MM.1S (cell line): Measurements from ENCODE around the gene HYI.

Experiments used
- DNase-seq: peaks from one replicate; pipeline ENCODE4 v3.0.0-alpha.2; 2015
- H2AFZ ChIP-seq: fragments of 300-600 bp; sonication (generic); 2 replicates; pipeline ENCODE4 v1.6.0; 2016; ENCODE audit warnings: antibody characterized with exemption, low read length
- H3F3A ChIP-seq: fragments of 300-600 bp; sonication (generic); 2 replicates; pipeline ENCODE4 v1.6.1; 2016; ENCODE audit warnings: mild to moderate bottlenecking, antibody characterized with exemption, low read length, moderate library complexity, mixed read lengths; ENCODE audit not compliant: insufficient read depth
- H3K27ac ChIP-seq: fragments of 300-600 bp; sonication (generic); 2 replicates; pipeline ENCODE4 v1.5.1; 2016; ENCODE audit warnings: mild to moderate bottlenecking, low read length
- H3K27me3 ChIP-seq: fragments of 300-600 bp; sonication (generic); replicated peaks from 2 replicates; pipeline ENCODE4 v1.6.0; 2016; ENCODE audit warnings: low read length; ENCODE audit not compliant: insufficient read depth
- H3K36me3 ChIP-seq: fragments of 300-600 bp; sonication (generic); replicated peaks from 2 replicates; pipeline ENCODE4 v1.6.1; 2016; ENCODE audit warnings: mild to moderate bottlenecking, low read length, mixed read lengths; ENCODE audit not compliant: insufficient read depth
- H3K4me1 ChIP-seq: fragments of 300-600 bp; sonication (generic); 2 replicates; pipeline ENCODE4 v1.6.1; 2016; ENCODE audit warnings: low read length, mixed read lengths
- H3K4me2 ChIP-seq: fragments of 300-600 bp; sonication (generic); 2 replicates; pipeline ENCODE4 v1.6.0; 2016; ENCODE audit warnings: low read depth, low read length
- H3K4me3 ChIP-seq: fragments of 300-600 bp; sonication (generic); 2 replicates; pipeline ENCODE4 v1.5.1; 2016; ENCODE audit warnings: low read length, mixed read lengths
- H3K79me2 ChIP-seq: fragments of 300-600 bp; sonication (generic); 2 replicates; pipeline ENCODE4 v1.6.1; 2016; ENCODE audit warnings: mixed run types, low read length, mixed read lengths
- H3K9ac ChIP-seq: fragments of 300-600 bp; sonication (generic); 2 replicates; pipeline ENCODE4 v1.6.1; 2016; ENCODE audit warnings: low read length, mixed read lengths
- H3K9me2 ChIP-seq: fragments of 300-600 bp; sonication (generic); replicated peaks from 2 replicates; pipeline ENCODE4 v1.6.1; 2016; ENCODE audit warnings: mild to moderate bottlenecking, low read length, mixed read lengths; ENCODE audit not compliant: insufficient read depth
- H3K9me3 ChIP-seq: fragments of 300-600 bp; sonication (generic); replicated peaks from 2 replicates; pipeline ENCODE4 v1.6.1; 2016; ENCODE audit warnings: mild to moderate bottlenecking, low read length, mixed read lengths; ENCODE audit not compliant: insufficient read depth
- H4K20me1 ChIP-seq: fragments of 300-600 bp; sonication (generic); 2 replicates; pipeline ENCODE4 v1.6.1; 2016; ENCODE audit warnings: mild to moderate bottlenecking, low read length, moderate library complexity, mixed read lengths; ENCODE audit not compliant: insufficient read depth
- EZH2 ChIP-seq: fragments of 300-600 bp; sonication (generic); optimal IDR thresholded peaks from 2 replicates; pipeline ENCODE3; 2017; ENCODE audit warnings: low read depth, mild to moderate bottlenecking, antibody characterized with exemption, low read length, mixed read lengths
- EZH2phosphoT487 ChIP-seq: fragments of 300-600 bp; sonication (generic); IDR thresholded peaks from 2 replicates; pipeline ENCODE4 v1.6.1; 2018; ENCODE audit warnings: antibody characterized with exemption, low read length
- TF ChIP-seq, protein P1 (sequence below): fragments of 300-600 bp; sonication (generic); IDR thresholded peaks from 2 replicates; pipeline ENCODE4 v1.5.1; 2016; ENCODE audit warnings: antibody characterized with exemption, low read length, mixed read lengths

The HYI gene

DNA sequence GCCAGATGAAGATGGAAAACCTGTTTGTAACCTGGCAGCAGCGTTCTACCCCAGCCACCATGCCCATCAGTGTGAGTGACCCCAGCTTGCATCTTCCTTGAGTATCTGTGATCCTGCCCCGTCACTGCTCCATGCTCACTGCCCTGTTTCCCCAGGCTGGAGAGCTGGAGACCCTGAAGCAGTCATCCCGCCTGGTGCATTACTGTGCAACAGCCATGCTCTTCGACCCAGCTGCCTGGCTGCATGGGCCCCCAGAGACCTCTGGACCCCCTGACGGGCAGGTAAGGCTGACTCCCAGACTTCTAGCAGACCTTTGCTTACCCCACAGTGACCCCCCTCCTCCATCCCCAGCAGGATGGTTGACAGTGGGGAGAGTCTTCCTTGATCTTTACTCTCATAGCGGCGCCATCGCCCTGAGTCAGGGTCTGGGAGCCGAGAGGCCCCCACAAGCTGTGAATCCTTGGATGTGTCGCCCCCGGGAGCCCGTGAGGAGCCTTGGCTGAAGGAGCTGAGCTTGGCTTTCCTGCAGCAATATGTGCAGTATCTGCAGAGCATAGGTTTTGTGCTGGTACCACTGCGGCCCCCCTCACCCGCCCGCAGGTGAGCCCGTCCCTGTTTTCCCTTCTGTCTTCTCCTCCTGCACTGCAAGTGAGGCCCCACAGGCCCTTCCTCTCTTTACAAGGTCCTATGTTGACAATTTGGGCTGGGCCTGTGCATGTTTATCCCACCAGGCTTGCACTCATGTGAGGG is 10.4 kb downstream of the HYI start:
- Histone ChIP-seq H3K9ac (no peak overlapping the region), H3K9me3 (no peaks in the 10 kb centered on the region)

DNA sequence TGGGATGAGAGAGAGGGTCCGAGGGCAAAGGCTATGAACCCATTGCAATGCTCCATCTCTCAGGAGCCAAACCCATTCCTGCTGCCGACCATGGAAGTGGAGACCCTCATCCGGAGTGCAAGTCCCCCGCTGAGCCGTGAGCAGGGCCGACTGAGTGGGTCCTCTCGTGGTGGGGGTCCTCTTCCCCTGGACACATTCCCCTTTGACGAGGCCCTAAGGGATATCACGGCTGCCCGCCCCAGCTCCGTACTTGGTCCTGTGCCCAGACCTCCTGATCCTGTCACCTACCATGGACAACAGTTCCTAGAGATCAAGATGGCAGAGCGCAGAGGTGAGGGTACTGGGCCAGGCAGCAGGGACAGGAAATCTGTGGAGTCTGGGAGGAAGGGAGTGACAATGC is 11.0 kb downstream of the HYI start:
- no peaks in the 10 kb centered on the region; the same call in 1 of the 2 replicates for H3K36me3 ChIP-seq
- no peaks in the 10 kb centered on the region for H3K9me2 ChIP-seq
- H3F3A ChIP-seq = no peaks in the 10 kb centered on the region
- H3K79me2 ChIP-seq = no peaks in the 10 kb centered on the region
- no peak overlapping the region for H3K9ac ChIP-seq
- DNase-seq = no peak
- H2AFZ ChIP-seq = no peak overlapping the region
- no peaks in the 10 kb centered on the region for H3K9me3 ChIP-seq
- no peaks in the 10 kb centered on the region for H3K27me3 ChIP-seq
- no peaks in the 10 kb centered on the region for H4K20me1 ChIP-seq
- H3K4me1 ChIP-seq = no peaks in the 10 kb centered on the region
- TF ChIP-seq EZH2phosphoT487 (no peak), EZH2 (no peak)
- TF ChIP-seq, protein P1, sequence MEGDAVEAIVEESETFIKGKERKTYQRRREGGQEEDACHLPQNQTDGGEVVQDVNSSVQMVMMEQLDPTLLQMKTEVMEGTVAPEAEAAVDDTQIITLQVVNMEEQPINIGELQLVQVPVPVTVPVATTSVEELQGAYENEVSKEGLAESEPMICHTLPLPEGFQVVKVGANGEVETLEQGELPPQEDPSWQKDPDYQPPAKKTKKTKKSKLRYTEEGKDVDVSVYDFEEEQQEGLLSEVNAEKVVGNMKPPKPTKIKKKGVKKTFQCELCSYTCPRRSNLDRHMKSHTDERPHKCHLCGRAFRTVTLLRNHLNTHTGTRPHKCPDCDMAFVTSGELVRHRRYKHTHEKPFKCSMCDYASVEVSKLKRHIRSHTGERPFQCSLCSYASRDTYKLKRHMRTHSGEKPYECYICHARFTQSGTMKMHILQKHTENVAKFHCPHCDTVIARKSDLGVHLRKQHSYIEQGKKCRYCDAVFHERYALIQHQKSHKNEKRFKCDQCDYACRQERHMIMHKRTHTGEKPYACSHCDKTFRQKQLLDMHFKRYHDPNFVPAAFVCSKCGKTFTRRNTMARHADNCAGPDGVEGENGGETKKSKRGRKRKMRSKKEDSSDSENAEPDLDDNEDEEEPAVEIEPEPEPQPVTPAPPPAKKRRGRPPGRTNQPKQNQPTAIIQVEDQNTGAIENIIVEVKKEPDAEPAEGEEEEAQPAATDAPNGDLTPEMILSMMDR = no peak
- no peak overlapping the region for H3K27ac ChIP-seq
- H3K4me3 ChIP-seq = no peak overlapping the region
- H3K4me2 ChIP-seq = no peak overlapping the region

More for the DNA sequence above, 10.4 kb downstream of the HYI start:
- TF ChIP-seq, protein P1 = no peak
- TF ChIP-seq EZH2 (no peak), EZH2phosphoT487 (no peak)
- Histone ChIP-seq H2AFZ (no peak overlapping the region), H3K9me2 (no peaks in the 10 kb centered on the region), H3K4me3 (no peak overlapping the region), H3K27me3 (no peaks in the 10 kb centered on the region), H3K4me1 (no peaks in the 10 kb centered on the region), H3K36me3 (no peaks in the 10 kb centered on the region; the same call in 1 of the 2 replicates), H4K20me1 (no peaks in the 10 kb centered on the region), H3F3A (no peaks in the 10 kb centered on the region), H3K4me2 (no peak overlapping the region), H3K79me2 (no peaks in the 10 kb centered on the region), H3K27ac (no peak overlapping the region)
- DNase-seq = no peak

DNA sequence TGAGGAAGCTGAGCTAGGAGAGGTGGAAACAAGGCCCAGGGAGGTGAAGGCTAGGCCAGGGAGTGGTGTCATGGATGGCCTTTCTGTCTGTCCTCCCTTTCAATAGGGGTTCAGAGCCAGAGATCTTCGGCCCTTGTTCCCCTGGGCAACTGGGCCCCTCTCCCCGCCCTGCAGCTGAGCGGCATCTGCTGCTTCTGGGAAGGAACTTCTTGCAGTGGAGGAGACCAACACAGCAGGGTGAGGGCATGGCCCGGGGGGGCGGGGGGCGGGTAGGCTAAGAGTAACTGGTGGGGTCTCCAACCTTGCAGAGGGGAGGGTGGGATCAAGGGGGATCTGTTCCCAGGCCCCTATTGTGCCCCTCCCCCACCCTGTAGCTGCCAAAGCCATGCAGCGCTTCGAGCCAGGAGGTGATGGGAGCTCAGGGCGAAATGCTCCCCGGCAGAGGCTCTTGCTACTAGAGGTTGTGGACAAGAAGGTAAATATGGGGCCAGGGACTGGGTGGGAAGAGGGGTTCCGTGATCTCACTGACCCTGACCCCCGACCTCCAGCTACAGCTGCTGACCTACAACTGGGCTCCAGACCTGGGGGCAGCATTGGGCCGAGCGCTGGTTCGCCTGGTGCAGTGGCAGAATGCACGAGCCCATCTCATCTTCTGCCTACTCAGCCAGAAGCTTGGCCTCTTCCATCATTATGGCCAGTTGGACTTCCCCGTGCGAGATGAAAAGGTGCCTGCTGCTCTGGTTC is 11.7 kb downstream of the HYI start:
- TF ChIP-seq EZH2 (no peak), EZH2phosphoT487 (no peak)
- TF ChIP-seq, protein P1 = no peak
- Histone ChIP-seq H3F3A (no peaks in the 10 kb centered on the region), H3K9me3 (no peaks in the 10 kb centered on the region), H3K36me3 (no peaks in the 10 kb centered on the region; the same call in 1 of the 2 replicates), H3K79me2 (no peaks in the 10 kb centered on the region), H2AFZ (no peak overlapping the region), H3K4me2 (no peak overlapping the region), H3K27me3 (no peaks in the 10 kb centered on the region), H3K4me3 (no peak overlapping the region), H3K9ac (no peak overlapping the region), H3K27ac (no peak overlapping the region), H3K4me1 (no peaks in the 10 kb centered on the region), H4K20me1 (no peaks in the 10 kb centered on the region), H3K9me2 (no peaks in the 10 kb centered on the region)
- no peak for DNase-seq
